Astrocyte (in vitro differentiated cells and primary cell): Measurements from ENCODE around the gene CCDC80. TPM values are rescaled to one million over a fixed set of nuclear protein-coding genes. Genes with fewer than 3 reads are reported as not detected.

Experiments used
- DNase-seq: peaks from one replicate; pipeline ENCODE4 v3.0.0-alpha.2; 2010; ENCODE audit warnings: low read depth
- FAIRE-seq: peaks from 2 replicates; lab custom pipeline; 2011; peaks lifted over from hg19 to GRCh38; lab: Jason Lieb, UNC
- H2AFZ ChIP-seq: 2 replicates; pipeline ENCODE4 v1.6.0; 2012; ENCODE audit warnings: low read depth, low read length, inconsistent platforms
- H3K27ac ChIP-seq: 2 replicates; pipeline ENCODE4 v1.5.1; 2011; ENCODE audit warnings: low read depth, low read length, inconsistent platforms
- H3K27me3 ChIP-seq: 2 replicates; pipeline ENCODE4 v1.6.0; 2011; ENCODE audit warnings: low read length, inconsistent platforms; ENCODE audit not compliant: insufficient read depth
- H3K36me3 ChIP-seq: 2 replicates; pipeline ENCODE4 v1.5.1; 2011; ENCODE audit warnings: low read length, inconsistent platforms; ENCODE audit not compliant: insufficient read depth
- H3K4me1 ChIP-seq: 2 replicates; pipeline ENCODE4 v1.5.1; 2011; ENCODE audit warnings: low read length, inconsistent platforms; ENCODE audit not compliant: insufficient read depth
- H3K4me2 ChIP-seq: 2 replicates; pipeline ENCODE4 v1.6.0; 2012; ENCODE audit warnings: low read length, inconsistent platforms
- H3K4me3 ChIP-seq: 2 replicates; pipeline ENCODE4 v1.5.1; 2011; ENCODE audit warnings: low read depth, mild to moderate bottlenecking, low read length, inconsistent platforms; ENCODE audit not compliant: insufficient read depth
- H3K79me2 ChIP-seq: 2 replicates; pipeline ENCODE4 v1.6.0; 2012; ENCODE audit warnings: mild to moderate bottlenecking, low read length, inconsistent platforms; ENCODE audit not compliant: insufficient read depth
- H3K9ac ChIP-seq: 2 replicates; pipeline ENCODE4 v1.6.0; 2012; ENCODE audit warnings: mild to moderate bottlenecking, low read length, inconsistent platforms
- H3K9me3 ChIP-seq: 2 replicates; pipeline ENCODE4 v1.5.1; 2012; ENCODE audit warnings: low read depth, mild to moderate bottlenecking, low read length, inconsistent platforms; ENCODE audit not compliant: insufficient read depth
- H4K20me1 ChIP-seq: 2 replicates; pipeline ENCODE4 v1.6.0; 2012; ENCODE audit warnings: low read length, inconsistent platforms; ENCODE audit not compliant: insufficient read depth
- H3K27ac Mint-ChIP-seq: one replicate; pipeline ENCODE4 v1.8.0; 2021; ENCODE audit warnings: mild to moderate bottlenecking, mixed read lengths; ENCODE audit not compliant: unreplicated experiment
- H3K27me3 Mint-ChIP-seq: one replicate; pipeline ENCODE4 v1.8.0; 2021; ENCODE audit warnings: low read depth, mixed read lengths; ENCODE audit not compliant: unreplicated experiment
- H3K36me3 Mint-ChIP-seq: one replicate; pipeline ENCODE4 v1.8.0; 2021; ENCODE audit warnings: low read depth, mixed read lengths; ENCODE audit not compliant: unreplicated experiment
- H3K4me1 Mint-ChIP-seq: one replicate; pipeline ENCODE4 v1.8.0; 2021; ENCODE audit warnings: low read depth, mixed read lengths; ENCODE audit not compliant: unreplicated experiment
- H3K4me3 Mint-ChIP-seq: one replicate; pipeline ENCODE4 v1.8.0; 2021; ENCODE audit warnings: mild to moderate bottlenecking, moderate library complexity, mixed read lengths; ENCODE audit not compliant: unreplicated experiment
- H3K9me3 Mint-ChIP-seq: one replicate; pipeline ENCODE4 v1.8.0; 2021; ENCODE audit warnings: mild to moderate bottlenecking, mixed read lengths; ENCODE audit not compliant: unreplicated experiment
- EZH2 ChIP-seq: IDR thresholded peaks from 2 replicates; pipeline ENCODE4 v1.6.1; 2012; ENCODE audit warnings: mild to moderate bottlenecking, low read length, inconsistent platforms; ENCODE audit not compliant: insufficient read depth
- total RNA-seq: library from RNA; stranded (reverse); gene quantifications from 2 replicates; pipeline ENCODE4 v1.2.1, GENCODE V29; 2021
- TF ChIP-seq, protein P1 (sequence below): IDR thresholded peaks from 2 replicates; pipeline ENCODE4 v1.5.1; 2011; ENCODE audit warnings: low read depth, mild to moderate bottlenecking, inconsistent platforms, low read length, moderate library complexity; ENCODE audit not compliant: insufficient read depth

The CCDC80 gene
- total RNA-seq, 1 donor from 2014 or later: 272 TPM

- Mint-ChIP-seq H3K27ac (no peak overlapping the region), H3K4me1 (peaks cover 5% of the 10 kb centered on the region), H3K4me3 (no peak overlapping the region), H3K9me3 (no peaks in the 10 kb centered on the region), H3K27me3 (no peaks in the 10 kb centered on the region), H3K36me3 (peaks cover 26% of the 10 kb centered on the region)
- Histone ChIP-seq H3K36me3 (peaks cover 63% of the 10 kb centered on the region), H3K9me3 (peaks cover 5% of the 10 kb centered on the region), H3K4me3 (no peak overlapping the region), H4K20me1 (no peaks in the 10 kb centered on the region), H3K4me2 (no peak overlapping the region), H3K27ac (no peak overlapping the region), H3K9ac (no peak overlapping the region), H3K4me1 (peaks cover 8% of the 10 kb centered on the region), H3K27me3 (no peaks in the 10 kb centered on the region), H2AFZ (no peak overlapping the region), H3K79me2 (peaks cover 13% of the 10 kb centered on the region)
- FAIRE-seq (no peak), DNase-seq (no peak)
- TF ChIP-seq, protein P1, sequence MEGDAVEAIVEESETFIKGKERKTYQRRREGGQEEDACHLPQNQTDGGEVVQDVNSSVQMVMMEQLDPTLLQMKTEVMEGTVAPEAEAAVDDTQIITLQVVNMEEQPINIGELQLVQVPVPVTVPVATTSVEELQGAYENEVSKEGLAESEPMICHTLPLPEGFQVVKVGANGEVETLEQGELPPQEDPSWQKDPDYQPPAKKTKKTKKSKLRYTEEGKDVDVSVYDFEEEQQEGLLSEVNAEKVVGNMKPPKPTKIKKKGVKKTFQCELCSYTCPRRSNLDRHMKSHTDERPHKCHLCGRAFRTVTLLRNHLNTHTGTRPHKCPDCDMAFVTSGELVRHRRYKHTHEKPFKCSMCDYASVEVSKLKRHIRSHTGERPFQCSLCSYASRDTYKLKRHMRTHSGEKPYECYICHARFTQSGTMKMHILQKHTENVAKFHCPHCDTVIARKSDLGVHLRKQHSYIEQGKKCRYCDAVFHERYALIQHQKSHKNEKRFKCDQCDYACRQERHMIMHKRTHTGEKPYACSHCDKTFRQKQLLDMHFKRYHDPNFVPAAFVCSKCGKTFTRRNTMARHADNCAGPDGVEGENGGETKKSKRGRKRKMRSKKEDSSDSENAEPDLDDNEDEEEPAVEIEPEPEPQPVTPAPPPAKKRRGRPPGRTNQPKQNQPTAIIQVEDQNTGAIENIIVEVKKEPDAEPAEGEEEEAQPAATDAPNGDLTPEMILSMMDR: no peak
- no peak for TF ChIP-seq EZH2
Measured at GRCh38 chr3:112617285-112617684, 23.7 kb downstream of the CCDC80 start.

- peaks cover 5% of the 10 kb centered on the region for H3K4me1 Mint-ChIP-seq
- no peaks in the 10 kb centered on the region for H3K27me3 Mint-ChIP-seq
- Histone ChIP-seq H4K20me1 (no peaks in the 10 kb centered on the region), H3K4me3 (no peak overlapping the region), H3K4me1 (peaks cover 8% of the 10 kb centered on the region), H2AFZ (no peak overlapping the region), H3K9me3 (peaks cover 1% of the 10 kb centered on the region), H3K9ac (no peak overlapping the region), H3K4me2 (no peak overlapping the region), H3K27me3 (no peaks in the 10 kb centered on the region), H3K27ac (no peak overlapping the region), H3K36me3 (peaks cover 65% of the 10 kb centered on the region), H3K79me2 (peaks cover 2% of the 10 kb centered on the region)
- no peak for DNase-seq
- no peaks in the 10 kb centered on the region for H3K9me3 Mint-ChIP-seq
- no peak overlapping the region for H3K27ac Mint-ChIP-seq
- peaks cover 23% of the 10 kb centered on the region for H3K36me3 Mint-ChIP-seq
- TF ChIP-seq EZH2: no peak
- TF ChIP-seq, protein P1: no peak
- H3K4me3 Mint-ChIP-seq: no peak overlapping the region
- FAIRE-seq: no peak
Measured at GRCh38 chr3:112615989-112616731, 24.8 kb downstream of the CCDC80 start.
